LoVo (cell line): ENCODE data around the gene CYGB.

Source experiments
- DNase-seq: peaks from one replicate; pipeline ENCODE4 v3.0.0-alpha.2; 2016; ENCODE audit warnings: low spot score

The CYGB gene

GRCh38 chr17:76550712-76551615 lies 13.5 kb upstream of the CYGB start:
- peak; percentile 25 for DNase-seq

DNA sequence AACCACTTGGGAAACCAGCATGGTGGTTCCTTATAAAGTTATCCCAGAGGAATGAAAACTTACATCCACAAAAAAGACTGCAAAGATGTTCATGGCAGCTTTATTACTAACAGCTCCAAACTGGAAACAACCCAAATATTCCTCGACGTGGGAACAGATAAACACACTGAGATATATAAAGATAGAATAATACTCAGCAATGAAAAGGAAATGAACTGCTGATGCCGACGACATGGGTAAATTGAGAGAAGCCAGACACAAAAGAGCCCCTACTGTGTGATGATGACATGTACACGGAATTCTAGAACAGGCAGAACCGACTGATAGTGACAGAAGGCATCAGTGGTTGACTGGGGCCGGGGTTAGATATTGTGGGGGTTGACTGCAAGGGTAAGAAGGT lies 12.0 kb upstream of the CYGB start:
- no peak for DNase-seq

- no peak for DNase-seq
These were observed 11.7 kb upstream of the CYGB start for GRCh38 chr17:76549215-76549518.

DNA sequence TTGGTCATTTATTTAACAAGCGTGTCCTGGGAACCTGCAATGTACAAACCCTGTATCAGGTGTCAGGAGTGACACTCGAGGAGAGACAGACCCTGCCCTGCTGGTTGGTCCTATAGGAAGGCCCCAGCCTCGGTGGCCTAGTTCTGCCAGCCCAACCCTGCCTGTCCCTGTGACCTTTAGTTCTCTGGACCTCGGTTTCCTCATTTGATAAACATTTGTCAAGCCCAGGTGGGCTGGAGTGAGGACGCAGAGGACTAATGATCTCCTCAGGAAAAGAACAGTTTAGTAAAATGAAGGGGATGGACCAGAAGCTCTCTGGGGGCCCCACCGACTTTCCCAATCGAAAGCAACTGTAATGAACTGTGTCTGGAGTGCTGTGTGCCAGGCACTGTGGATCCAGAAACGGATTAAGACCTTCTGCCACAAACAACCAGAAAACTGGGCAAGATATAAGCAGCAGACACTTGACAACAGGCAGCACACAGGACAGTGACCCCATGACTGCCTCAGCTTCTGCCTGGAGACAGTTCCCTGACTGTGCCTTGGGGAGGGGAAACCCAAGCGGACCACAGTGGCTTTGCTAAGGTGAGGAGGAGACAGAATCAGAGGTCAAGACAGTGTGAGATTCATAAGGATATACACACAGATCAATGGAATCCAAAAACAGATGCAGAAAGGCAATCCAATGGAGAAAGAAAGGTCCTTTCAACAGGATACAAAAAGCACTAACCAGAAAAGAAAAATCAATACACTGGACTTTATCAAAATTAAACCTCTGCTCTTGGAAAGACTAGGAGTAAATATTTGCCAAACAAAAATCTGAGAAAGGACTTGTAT lies 11.1 kb upstream of the CYGB start:
- DNase-seq, result no peak

DNA sequence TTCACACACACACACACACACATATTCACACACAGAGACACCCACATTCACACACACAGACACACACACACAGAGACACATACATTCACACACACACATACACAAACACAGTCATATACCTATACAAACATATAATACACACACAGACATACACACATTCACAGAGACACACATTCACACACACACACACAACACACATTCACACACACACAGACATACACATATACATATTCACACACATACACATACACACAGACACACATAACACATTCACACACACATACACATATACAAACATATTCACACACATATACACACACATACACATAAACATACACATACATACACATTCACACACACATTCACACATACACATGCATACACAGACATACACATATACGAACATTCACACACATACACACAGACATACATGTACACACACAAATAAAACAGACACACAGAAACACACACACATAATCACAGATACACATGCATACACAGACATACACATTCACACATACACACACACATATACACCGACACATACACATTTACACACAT lies 10.2 kb upstream of the CYGB start:
- no peak for DNase-seq

GRCh38 chr17:76547183-76547641 lies 9.7 kb upstream of the CYGB start:
- DNase-seq, result no peak

GRCh38 chr17:76546556-76547182 lies 9.2 kb upstream of the CYGB start:
- no peak for DNase-seq

DNA sequence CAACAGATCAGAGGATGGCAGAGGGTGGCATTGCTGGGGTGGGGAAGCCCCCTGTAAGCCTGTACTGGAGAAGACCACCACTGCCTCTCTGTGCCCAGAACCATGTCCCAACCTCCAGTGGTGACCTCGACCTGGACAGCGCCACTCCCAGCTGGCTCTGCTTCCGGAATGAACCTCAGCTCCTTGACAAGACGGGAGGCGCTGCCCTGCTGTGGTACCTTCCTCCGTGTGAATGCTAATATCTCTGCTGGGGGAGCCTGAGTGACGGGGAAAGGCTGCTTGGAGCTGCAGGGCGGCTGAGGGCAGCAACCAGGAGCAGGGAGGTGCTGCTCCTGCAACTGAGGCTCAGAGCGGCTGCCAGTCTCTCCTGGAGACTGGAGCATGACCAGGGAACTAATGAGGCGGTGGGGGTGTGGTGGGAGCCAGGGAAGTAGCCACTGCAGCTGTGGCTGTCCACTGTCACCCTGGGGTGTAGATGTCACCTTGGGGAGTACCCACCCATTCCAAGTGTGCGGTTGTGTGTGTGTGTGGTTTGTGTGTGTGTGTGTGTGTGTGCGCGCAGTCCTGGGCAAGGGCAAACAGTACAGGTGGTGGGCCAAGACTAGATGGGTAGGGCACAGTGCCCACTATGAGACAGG lies 8.5 kb upstream of the CYGB start:
- DNase-seq, result no peak

DNA sequence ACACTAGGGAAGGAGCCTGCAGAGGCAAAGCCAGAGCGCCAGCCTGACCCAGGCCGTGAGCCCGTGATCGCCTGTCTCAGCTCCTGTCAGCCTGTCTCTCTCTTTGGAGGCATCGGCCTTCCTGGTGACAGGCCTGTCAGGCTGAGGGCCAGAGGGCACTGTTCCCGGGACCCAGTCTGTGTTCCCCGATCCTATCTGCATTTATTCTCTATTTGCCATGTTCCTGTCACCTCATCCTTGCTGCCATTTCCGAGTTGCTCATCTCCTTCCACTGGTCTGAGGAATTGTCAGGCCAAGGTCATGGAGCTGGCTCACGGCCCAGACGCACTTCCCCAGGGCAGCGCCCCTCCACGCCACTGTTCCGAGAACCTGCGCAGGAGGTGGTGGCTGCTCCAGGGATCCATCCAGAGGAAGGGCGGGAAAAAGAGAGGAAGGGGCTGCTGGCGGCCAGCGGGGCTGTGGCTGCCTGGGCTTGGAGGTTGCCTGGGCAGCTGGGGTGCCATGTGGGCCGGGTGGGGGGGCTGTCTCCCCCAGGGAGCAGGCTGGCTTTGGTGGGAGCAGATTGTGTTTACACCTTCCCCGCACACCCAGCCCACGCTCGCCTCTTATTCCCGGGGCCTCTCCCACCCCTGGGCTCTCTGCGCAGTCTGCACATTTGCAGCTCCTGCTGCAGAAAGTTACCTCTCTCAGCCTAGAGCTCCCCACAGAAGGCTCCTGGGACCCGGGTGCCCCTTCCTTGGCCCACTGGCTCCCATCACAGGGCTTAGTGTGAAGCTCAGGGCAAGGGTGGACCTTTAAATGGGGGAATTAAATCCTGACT lies 7.2 kb upstream of the CYGB start:
- DNase-seq, result no peak

- no peak for DNase-seq
These were observed 6.5 kb upstream of the CYGB start for GRCh38 chr17:76543826-76544545.

GRCh38 chr17:76543482-76543825 lies 5.9 kb upstream of the CYGB start:
- no peak for DNase-seq

GRCh38 chr17:76542984-76543383 lies 5.5 kb upstream of the CYGB start:
- DNase-seq, result no peak

DNA sequence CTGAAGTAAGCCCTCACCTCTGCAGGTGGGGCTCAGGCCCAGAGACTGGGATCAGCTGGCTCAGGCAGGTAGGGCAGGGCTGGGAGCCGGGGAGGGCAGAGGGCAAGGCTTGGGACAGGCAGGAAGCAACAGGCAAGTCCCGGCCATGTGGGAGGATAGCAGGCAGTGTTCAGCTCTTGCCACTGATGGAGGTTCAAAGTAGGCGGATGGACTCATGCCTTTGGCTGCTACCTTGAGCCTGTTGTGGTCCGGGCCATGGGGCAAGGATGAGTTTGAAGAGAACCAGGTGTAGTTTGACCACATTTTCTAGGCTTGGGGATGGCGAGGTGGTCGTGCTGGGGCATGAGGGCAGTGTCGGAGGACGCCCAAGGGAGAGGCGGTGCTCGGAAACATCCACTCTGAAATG lies 5.1 kb upstream of the CYGB start:
- DNase-seq, result no peak

GRCh38 chr17:76541739-76542454 lies 4.4 kb upstream of the CYGB start:
- DNase-seq, result no peak

- DNase-seq, result peak; percentile 46
These were observed 3.1 kb upstream of the CYGB start for GRCh38 chr17:76540381-76541300.

GRCh38 chr17:76539631-76540271 lies 2.2 kb upstream of the CYGB start, which contains the start of gene PRCD:
Gene PRCD (plus strand): TSS chr17:76540044. CDS start chr17:76540142, 98 bp downstream.
- DNase-seq, result no peak

GRCh38 chr17:76538941-76539570 lies 1.5 kb upstream of the CYGB start:
- DNase-seq, result no peak
